AG04449 (cell line): ENCODE results near the gene TBX15.
"Not testable (repeated sequence)": the region's sequence is repeated elsewhere in the genome, so short reads cannot be mapped to it uniquely, and the experiment has no call there.

Experiments used
- CTCF ChIA-PET: fragments of 350-600 bp; formaldehyde crosslinking; extraction: SDS; loops from one replicate; lab custom pipeline; 2021; ENCODE audit warnings: antibody characterized with exemption; lab: Yijun Ruan, JAX
- POLR2A ChIA-PET: fragments of 400-600, 350-600 bp; formaldehyde crosslinking; extraction: SDS; loops from one replicate; lab custom pipeline; 2020; ENCODE audit warnings: antibody characterized with exemption, inconsistent platforms; lab: Yijun Ruan, JAX
- DNase-seq: peaks from one replicate; pipeline ENCODE4 v3.0.0-alpha.2; 2010; ENCODE audit warnings: low read depth, low spot score
- H3K4me3 ChIP-seq: 2 replicates; pipeline ENCODE4 v1.5.1; 2011; ENCODE audit warnings: low read depth, mild to moderate bottlenecking, control low read depth, low read length
- TF ChIP-seq, protein P1 (sequence below): IDR thresholded peaks from one replicate; pipeline ENCODE4 v1.5.1; 2011; ENCODE audit warnings: mild to moderate bottlenecking, moderate library complexity, low read length, control low read depth, inconsistent platforms; ENCODE audit not compliant: insufficient read depth; ENCODE audit errors: missing control alignments

The TBX15 gene

DNA sequence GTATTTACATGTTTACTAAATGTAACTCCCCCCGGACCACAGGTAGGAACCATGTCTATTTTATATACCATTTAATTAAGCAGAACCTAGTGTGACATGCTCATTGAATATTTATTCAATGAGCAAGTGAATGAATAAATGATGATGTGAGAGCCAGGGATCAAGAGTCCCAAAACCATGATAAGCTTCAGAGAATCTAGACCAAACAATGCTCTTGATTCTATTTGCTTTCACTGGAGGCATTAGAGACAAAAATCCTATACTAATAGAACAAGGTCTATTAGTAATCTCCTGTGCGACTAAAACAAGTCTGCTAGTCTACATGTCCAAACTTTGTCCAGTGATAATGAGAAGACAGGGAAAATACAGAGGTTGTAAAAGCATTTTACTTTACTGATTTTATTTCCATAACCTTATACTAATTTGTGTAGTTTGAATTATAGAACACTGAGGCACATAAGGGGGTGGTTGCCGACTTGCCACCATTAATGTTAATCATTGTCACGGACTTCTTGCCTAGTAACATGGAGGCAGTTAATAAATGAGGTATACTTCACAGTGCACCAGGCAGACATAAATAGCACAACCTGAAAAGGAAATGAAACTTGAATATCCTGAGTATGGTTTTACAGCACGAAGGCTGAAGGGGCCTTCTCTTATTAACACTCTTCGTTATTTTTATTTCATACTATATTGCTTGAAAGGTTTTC, 69.8 kb downstream of the TBX15 start:
- TF ChIP-seq, protein P1, sequence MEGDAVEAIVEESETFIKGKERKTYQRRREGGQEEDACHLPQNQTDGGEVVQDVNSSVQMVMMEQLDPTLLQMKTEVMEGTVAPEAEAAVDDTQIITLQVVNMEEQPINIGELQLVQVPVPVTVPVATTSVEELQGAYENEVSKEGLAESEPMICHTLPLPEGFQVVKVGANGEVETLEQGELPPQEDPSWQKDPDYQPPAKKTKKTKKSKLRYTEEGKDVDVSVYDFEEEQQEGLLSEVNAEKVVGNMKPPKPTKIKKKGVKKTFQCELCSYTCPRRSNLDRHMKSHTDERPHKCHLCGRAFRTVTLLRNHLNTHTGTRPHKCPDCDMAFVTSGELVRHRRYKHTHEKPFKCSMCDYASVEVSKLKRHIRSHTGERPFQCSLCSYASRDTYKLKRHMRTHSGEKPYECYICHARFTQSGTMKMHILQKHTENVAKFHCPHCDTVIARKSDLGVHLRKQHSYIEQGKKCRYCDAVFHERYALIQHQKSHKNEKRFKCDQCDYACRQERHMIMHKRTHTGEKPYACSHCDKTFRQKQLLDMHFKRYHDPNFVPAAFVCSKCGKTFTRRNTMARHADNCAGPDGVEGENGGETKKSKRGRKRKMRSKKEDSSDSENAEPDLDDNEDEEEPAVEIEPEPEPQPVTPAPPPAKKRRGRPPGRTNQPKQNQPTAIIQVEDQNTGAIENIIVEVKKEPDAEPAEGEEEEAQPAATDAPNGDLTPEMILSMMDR = no peak
- no peak overlapping the region for H3K4me3 ChIP-seq
- POLR2A ChIA-PET = no interaction called here
- DNase-seq = no peak
- CTCF ChIA-PET = no interaction called here

DNA sequence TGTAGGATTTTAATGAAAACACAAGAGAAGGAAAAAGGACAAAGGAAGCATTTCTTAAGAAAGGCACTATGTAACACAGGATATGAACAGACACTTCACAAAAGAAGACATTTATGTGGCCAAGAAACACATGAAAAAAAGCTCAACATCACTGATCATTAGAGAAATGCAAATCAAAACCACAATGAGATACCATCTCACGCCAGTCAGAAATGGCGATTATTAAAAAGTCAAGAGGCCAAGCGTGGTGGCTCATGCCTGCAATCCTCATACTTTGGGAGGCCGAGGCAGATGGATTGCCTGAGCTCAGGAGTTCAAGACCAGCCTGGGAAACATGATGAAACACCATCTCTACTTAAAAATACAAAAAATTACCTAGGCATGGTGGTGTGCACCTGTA, 71.8 kb downstream of the TBX15 start:
- POLR2A ChIA-PET = not testable (repeated sequence)

DNA sequence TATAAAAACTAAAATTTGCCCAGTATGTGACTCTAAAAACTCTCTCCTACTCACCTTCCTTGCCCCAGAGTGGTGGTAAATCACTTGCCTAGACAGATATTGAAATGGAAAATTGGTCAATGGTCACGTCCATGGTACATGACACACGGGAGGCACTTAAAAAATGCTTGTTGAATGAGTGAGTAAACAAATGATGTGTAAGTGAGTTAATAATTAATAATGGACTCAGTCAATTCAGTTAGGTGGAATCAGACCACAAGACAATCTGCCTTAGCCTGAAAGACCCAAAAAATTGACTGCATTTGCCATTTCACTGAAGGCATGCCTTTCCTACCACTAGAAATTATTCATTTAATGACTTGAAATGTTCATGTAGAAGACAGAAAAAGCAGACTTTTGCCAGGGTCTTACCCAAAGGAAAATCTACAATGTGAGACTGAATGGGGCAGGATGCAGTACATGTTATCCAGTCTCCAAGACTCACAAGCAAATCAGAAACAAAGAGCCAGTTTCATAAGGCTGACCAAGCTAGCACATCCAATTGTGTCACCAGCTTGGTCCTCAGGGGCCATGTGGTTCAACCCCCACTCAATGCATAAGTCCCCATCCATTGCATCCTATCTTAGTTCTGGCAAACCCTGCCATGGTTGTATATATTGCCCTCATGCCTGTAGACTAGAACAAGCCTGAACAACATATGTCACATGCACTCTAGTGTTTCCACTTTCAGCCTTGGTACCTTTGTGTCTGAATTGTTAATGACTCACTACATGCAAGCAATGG, 73.6 kb downstream of the TBX15 start:
- CTCF ChIA-PET = interaction anchor here (1.5 kb wide), 1 partner anchor 361 kb away, joined by 4 read pairs; no protein-coding TSS in a partner anchor
- TF ChIP-seq, protein P1 = no peak
- no peak for DNase-seq
- POLR2A ChIA-PET = no interaction called here
- no peak overlapping the region for H3K4me3 ChIP-seq

More for the DNA sequence above, 71.8 kb downstream of the TBX15 start:
- CTCF ChIA-PET, H3K4me3 ChIP-seq, DNase-seq: not testable (repeated sequence)

DNA sequence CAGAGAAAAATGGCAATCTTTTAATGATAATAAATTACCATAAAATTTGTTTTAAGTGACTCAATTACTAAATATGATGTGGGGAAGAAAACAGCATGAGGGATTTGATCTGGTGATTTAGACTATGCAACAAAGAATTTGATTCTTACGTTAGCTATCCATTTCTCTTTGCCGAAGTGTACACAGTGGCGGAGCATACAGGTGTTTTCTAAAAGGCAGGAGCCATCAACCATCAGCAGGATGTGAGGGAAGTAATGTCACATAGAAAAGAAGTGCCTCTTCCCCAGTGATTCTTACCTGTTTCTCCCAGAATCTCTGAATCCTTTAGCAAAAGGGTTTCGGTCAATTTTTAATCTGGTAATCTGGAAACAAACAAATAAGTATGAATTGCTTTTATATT, 74.3 kb downstream of the TBX15 start:
- ChIA-PET POLR2A (no interaction called here), CTCF (interaction anchor here (1.5 kb wide), 1 partner anchor 361 kb away, joined by 4 read pairs; no protein-coding TSS in a partner anchor)
- DNase-seq = no peak
- TF ChIP-seq, protein P1 = no peak
- no peak overlapping the region for H3K4me3 ChIP-seq

DNA sequence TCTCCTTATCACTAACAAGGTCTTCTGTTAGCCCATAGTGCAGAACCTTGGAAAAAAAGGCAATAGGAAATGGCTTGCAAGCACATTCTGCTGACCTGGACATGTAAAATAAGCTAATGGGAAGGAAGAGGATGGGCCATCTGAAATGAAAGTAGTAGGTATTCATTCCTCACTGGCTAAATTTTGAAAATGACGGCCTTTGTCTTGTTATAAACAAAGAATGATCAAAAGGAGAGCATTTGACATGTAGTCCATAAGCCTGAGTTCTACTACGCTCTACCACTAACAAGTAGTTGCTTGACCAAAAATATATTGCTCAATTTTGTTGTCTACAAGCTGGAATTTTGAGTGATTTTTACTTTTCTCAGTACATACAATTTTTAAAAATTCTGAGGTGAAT, 75.6 kb downstream of the TBX15 start:
- H3K4me3 ChIP-seq = no peak overlapping the region
- ChIA-PET POLR2A (no interaction called here), CTCF (no interaction called here)
- no peak for DNase-seq
- TF ChIP-seq, protein P1 = no peak

DNA sequence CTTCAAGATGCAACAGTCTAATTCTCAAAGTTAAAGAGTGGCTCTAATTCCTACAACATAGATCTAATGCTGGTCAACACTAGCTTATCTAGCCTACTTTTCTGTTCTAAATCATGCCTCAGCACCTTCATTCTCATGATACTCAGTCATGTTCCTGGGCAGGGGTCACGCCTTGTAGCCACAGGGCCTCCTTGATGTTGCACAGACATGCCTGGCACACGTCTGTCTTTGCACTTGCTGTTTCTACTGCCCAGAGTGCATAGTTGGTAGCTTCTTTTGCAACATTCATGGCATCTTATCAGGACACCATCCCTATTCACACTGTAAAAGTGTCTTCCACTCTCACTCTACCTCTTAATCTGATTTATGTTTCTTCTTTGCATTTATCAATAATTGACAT, 76.6 kb downstream of the TBX15 start:
- H3K4me3 ChIP-seq = no peak overlapping the region
- ChIA-PET POLR2A (no interaction called here), CTCF (no interaction called here)
- DNase-seq = no peak
- TF ChIP-seq, protein P1 = no peak
